ENCODE data around the gene NXPE3.
"Not testable (repeated sequence)": the region's sequence is repeated elsewhere in the genome, so short reads cannot be mapped to it uniquely, and the experiment has no call there.

The NXPE3 gene

GRCh38 chr3:101779047-101779821 is at the start of gene NXPE3:
Gene NXPE3 (plus strand): TSS chr3:101779211. CDS start chr3:101785597, 6,386 bp downstream.
- DNase-seq = peak; percentile 68

GRCh38 chr3:101729586-101729985 is 49.4 kb upstream of the NXPE3 start:
- DNase-seq = no peak

- no peak for DNase-seq
Measured at GRCh38 chr3:101730839-101731238, 48.2 kb upstream of the NXPE3 start.

GRCh38 chr3:101732240-101732641 is 46.8 kb upstream of the NXPE3 start:
- DNase-seq = no peak

- no peak for DNase-seq
Measured at GRCh38 chr3:101735833-101736232, 43.2 kb upstream of the NXPE3 start.

- not testable (repeated sequence) for DNase-seq
Measured at GRCh38 chr3:101741914-101742313, 37.1 kb upstream of the NXPE3 start.

GRCh38 chr3:101744811-101745210 is 34.2 kb upstream of the NXPE3 start:
- no peak for DNase-seq

GRCh38 chr3:101745934-101746333 is 33.1 kb upstream of the NXPE3 start:
- DNase-seq = not testable (repeated sequence)

GRCh38 chr3:101753386-101754113 is 25.5 kb upstream of the NXPE3 start:
- DNase-seq = not testable (repeated sequence)

- DNase-seq = no peak
Measured at GRCh38 chr3:101758224-101758623, 20.8 kb upstream of the NXPE3 start.

GRCh38 chr3:101762041-101762646 is 16.9 kb upstream of the NXPE3 start:
- no peak for DNase-seq

- DNase-seq = not testable (repeated sequence)
Measured at GRCh38 chr3:101777745-101778281, 1.2 kb upstream of the NXPE3 start.

GRCh38 chr3:101778385-101779046 is 495 bp upstream of the NXPE3 start:
- no peak for DNase-seq

- no peak for DNase-seq
Measured at GRCh38 chr3:101779822-101780381, 891 bp downstream of the NXPE3 start.

GRCh38 chr3:101780661-101781060 is 1.6 kb downstream of the NXPE3 start:
- DNase-seq = no peak

GRCh38 chr3:101781166-101781565 is 2.2 kb downstream of the NXPE3 start:
- DNase-seq = no peak

- DNase-seq = no peak
Measured at GRCh38 chr3:101784855-101785613, 6.0 kb downstream of the NXPE3 start.

- DNase-seq = no peak
Measured at GRCh38 chr3:101791778-101792177, 12.8 kb downstream of the NXPE3 start.

- no peak for DNase-seq
Measured at GRCh38 chr3:101796077-101796680, 17.2 kb downstream of the NXPE3 start.

GRCh38 chr3:101801174-101801573 is 22.2 kb downstream of the NXPE3 start:
- DNase-seq = no peak

GRCh38 chr3:101802179-101802578 is 23.2 kb downstream of the NXPE3 start:
- DNase-seq = no peak
